IMR-90 (cell line): ENCODE measurements around the gene SHB. TPM values are rescaled to one million over a fixed set of nuclear protein-coding genes. Genes with fewer than 3 reads are reported as not detected.

ENCODE experiments used
- ATAC-seq: fragments of 200-7000 bp; cut with Tn5 transposase; 2 replicates; pipeline ENCODE4 v1.9.1; 2020; ENCODE audit warnings: low read depth, mild to moderate bottlenecking, moderate library complexity
- BruUV-seq: library from RNA; stranded (reverse); fragments of 400-500 nt; replicated peaks from 2 replicates; lab custom pipeline; 2021; lab: Mats Ljungman, UMichigan
- CTCF ChIA-PET: fragments of 300-600 bp; formaldehyde crosslinking; extraction: SDS; loops from one replicate; lab custom pipeline; 2021; ENCODE audit warnings: antibody characterized with exemption; lab: Yijun Ruan, JAX
- POLR2A ChIA-PET: fragments of 300-600 bp; sonication (Branson Sonifier 250); formaldehyde crosslinking; loops from one replicate; lab custom pipeline; 2022; ENCODE audit warnings: antibody characterized with exemption; ENCODE audit not compliant: unreplicated experiment; lab: Charles Lee
- DNase-seq: peaks from one replicate; pipeline ENCODE4 v3.0.0; 2013
- H2AFZ ChIP-seq: replicated peaks from 2 replicates; pipeline ENCODE3; 2013; ENCODE audit warnings: low read length, mild to moderate bottlenecking; ENCODE audit not compliant: poor library complexity
- H2AK5ac ChIP-seq: 2 replicates; pipeline ENCODE4 v1.6.1; 2013; ENCODE audit warnings: low read depth, low read length, inconsistent platforms
- H2AK9ac ChIP-seq: replicated peaks from 2 replicates; pipeline ENCODE3; 2013; ENCODE audit warnings: mild to moderate bottlenecking, low read depth, low read length, moderate library complexity; ENCODE audit not compliant: poor library complexity
- H2BK120ac ChIP-seq: 2 replicates; pipeline ENCODE4 v1.6.1; 2013; ENCODE audit warnings: low read depth, low read length, inconsistent platforms
- H2BK15ac ChIP-seq: 3 replicates; pipeline ENCODE4 v1.6.1; 2013; ENCODE audit warnings: low read depth, low read length, inconsistent platforms
- H2BK20ac ChIP-seq: 2 replicates; pipeline ENCODE4 v1.6.1; 2013; ENCODE audit warnings: low read depth, mild to moderate bottlenecking, inconsistent platforms, low read length, moderate library complexity
- H2BK5ac ChIP-seq: 2 replicates; pipeline ENCODE4 v1.6.1; 2013; ENCODE audit warnings: mild to moderate bottlenecking, low read depth, low read length, inconsistent platforms; ENCODE audit not compliant: poor library complexity, severe bottlenecking
- H3K14ac ChIP-seq: replicated peaks from 2 replicates; pipeline ENCODE4 v1.6.1; 2013; ENCODE audit warnings: low read depth, low read length, inconsistent platforms
- H3K18ac ChIP-seq: 2 replicates; pipeline ENCODE4 v1.6.1; 2013; ENCODE audit warnings: low read depth, low read length, control low read depth
- H3K23ac ChIP-seq: 2 replicates; pipeline ENCODE4 v1.6.1; 2013; ENCODE audit warnings: low read depth, low read length, inconsistent platforms
- H3K27ac ChIP-seq: 2 replicates; pipeline ENCODE4 v1.5.1; 2013; ENCODE audit warnings: mild to moderate bottlenecking, control low read depth, low read length; ENCODE audit not compliant: insufficient read depth
- H3K27me3 ChIP-seq: 2 replicates; pipeline ENCODE4 v1.6.1; 2013; ENCODE audit warnings: low read length; ENCODE audit not compliant: control insufficient read depth, insufficient read depth
- H3K36me3 ChIP-seq: 2 replicates; pipeline ENCODE4 v1.6.1; 2013; ENCODE audit warnings: low read length, mixed read lengths; ENCODE audit not compliant: control insufficient read depth, insufficient read depth
- H3K4ac ChIP-seq: 2 replicates; pipeline ENCODE4 v1.6.1; 2013; ENCODE audit warnings: low read depth, low read length, inconsistent platforms
- H3K4me1 ChIP-seq: 2 replicates; pipeline ENCODE4 v1.6.1; 2013; ENCODE audit warnings: low read length, mixed read lengths; ENCODE audit not compliant: control insufficient read depth, insufficient read depth
- H3K4me2 ChIP-seq: 2 replicates; pipeline ENCODE4 v1.6.1; 2013; ENCODE audit warnings: low read depth, mild to moderate bottlenecking, control low read depth, low read length, moderate library complexity
- H3K4me3 ChIP-seq: 2 replicates; pipeline ENCODE4 v1.5.1; 2013; ENCODE audit warnings: low read depth, mild to moderate bottlenecking, control low read depth, low read length, moderate library complexity; ENCODE audit not compliant: insufficient read depth
- H3K56ac ChIP-seq: 2 replicates; pipeline ENCODE4 v1.6.1; 2013; ENCODE audit warnings: low read length, inconsistent platforms; ENCODE audit not compliant: insufficient read depth; ENCODE audit errors: extremely low read depth
- H3K79me1 ChIP-seq, 2 experiments: 2 replicates each; pipeline ENCODE4 v1.6.1; 2013; ENCODE audit warnings: low read length in 2 of 2, inconsistent platforms in 1 of 2, low read depth in 1 of 2
- H3K9ac ChIP-seq: 2 replicates; pipeline ENCODE4 v1.6.1; 2013; ENCODE audit warnings: low read depth, low read length, control low read depth
- H3K9me1 ChIP-seq: 2 replicates; pipeline ENCODE4 v1.6.1; 2013; ENCODE audit warnings: low read length, inconsistent platforms; ENCODE audit not compliant: insufficient read depth
- H3K9me3 ChIP-seq: 2 replicates; pipeline ENCODE4 v1.6.1; 2013; ENCODE audit warnings: low read length; ENCODE audit not compliant: control insufficient read depth, insufficient read depth
- H4K20me1 ChIP-seq: 2 replicates; pipeline ENCODE4 v1.6.1; 2013; ENCODE audit warnings: low read length, inconsistent platforms; ENCODE audit not compliant: insufficient read depth
- H4K5ac ChIP-seq: 2 replicates; pipeline ENCODE4 v1.6.1; 2013; ENCODE audit warnings: mild to moderate bottlenecking, low read depth, low read length, control low read depth
- H4K8ac ChIP-seq, 2 experiments: 2 replicates each; pipeline ENCODE4 v1.6.1; 2013; ENCODE audit warnings: low read depth in 2 of 2, low read length in 2 of 2, control low read depth in 1 of 2, inconsistent platforms in 1 of 2
- H4K91ac ChIP-seq: 2 replicates; pipeline ENCODE4 v1.6.1; 2013; ENCODE audit warnings: low read depth, low read length, inconsistent platforms; ENCODE audit not compliant: insufficient read depth
- BHLHE40 ChIP-seq: fragments of 150-350 bp; IDR thresholded peaks from 2 replicates; pipeline ENCODE4 v1.6.1; 2016; ENCODE audit warnings: mild to moderate bottlenecking, low read depth, low read length
- CHD1 ChIP-seq: IDR thresholded peaks from 2 replicates; pipeline ENCODE4 v1.6.1; 2012; ENCODE audit warnings: low read depth, low read length, improper control_type of control experiment
- FOS ChIP-seq: fragments of 150-350 bp; IDR thresholded peaks from 2 replicates; pipeline ENCODE4 v1.6.1; 2016; ENCODE audit warnings: low read depth, low read length
- MAFK ChIP-seq: IDR thresholded peaks from 2 replicates; pipeline ENCODE4 v1.6.1; 2012; ENCODE audit warnings: low read depth, low read length, improper control_type of control experiment
- MAZ ChIP-seq: IDR thresholded peaks from 2 replicates; pipeline ENCODE4 v1.6.1; 2012; ENCODE audit warnings: low read depth, mild to moderate bottlenecking, low read length, improper control_type of control experiment, moderate library complexity, borderline replicate concordance
- MXI1 ChIP-seq: IDR thresholded peaks from 2 replicates; pipeline ENCODE4 v1.6.1; 2012; ENCODE audit warnings: low read depth, mild to moderate bottlenecking, low read length, moderate library complexity, borderline replicate concordance
- POLR2A ChIP-seq: IDR thresholded peaks from 2 replicates; pipeline ENCODE4 v1.6.1; 2012; ENCODE audit warnings: mild to moderate bottlenecking, low read depth, low read length
- RCOR1 ChIP-seq: IDR thresholded peaks from 2 replicates; pipeline ENCODE4 v1.6.1; 2012; ENCODE audit warnings: mild to moderate bottlenecking, low read length, improper control_type of control experiment; ENCODE audit not compliant: insufficient replicate concordance
- RFX5 ChIP-seq: IDR thresholded peaks from 2 replicates; pipeline ENCODE4 v1.8.0; 2012; ENCODE audit warnings: low read depth, mild to moderate bottlenecking, low read length, moderate library complexity
- WGBS, 2 experiments: methylation state at CpG; one replicate each; pipeline versions ENCODE4 v1.1.5 to v1.1.7; 2013; ENCODE audit warnings: missing lambda C conversion rate in 2 of 2; ENCODE audit not compliant: insufficient read length in 1 of 2; ENCODE audit errors: extremely low coverage in 2 of 2; 5-methylcytosine and 5-hydroxymethylcytosine counted together
- dilution Hi-C: fragments of 300-500 bp; cut with HindIII; formaldehyde crosslinking; loops from one replicate; pipeline ENCODE4 v1.14.3; 2018; ENCODE audit warnings: low sequenced_read_pairs; ENCODE audit not compliant: unreplicated experiment
- in situ Hi-C: fragments of 300-500 bp; cut with MboI; formaldehyde crosslinking; loops from 3 replicates; pipeline ENCODE4 v1.14.3; 2019; ENCODE audit warnings: low sequenced_read_pairs, inconsistent platforms, mixed read lengths
- intact Hi-C: fragments of 100-400 bp; cut with micrococcal nuclease; formaldehyde crosslinking; loops from 2 replicates; pipeline ENCODE4 v1.10.0; 2022
- polyA plus RNA-seq, 3 experiments: library from polyadenylated mRNA; depleted of rRNA; stranded (reverse); fragments of >200 nt; gene quantifications; 2 replicates each; pipeline ENCODE4 v1.2.3, GENCODE V29; 2012; ENCODE audit warnings: low replicate concordance in 1 of 3
- total RNA-seq: library from RNA; depleted of rRNA; stranded (reverse); fragments of >200 nt; gene quantifications from 2 replicates; pipeline ENCODE4 v1.2.3, GENCODE V29; 2012
- TF ChIP-seq, protein P1 (sequence below): fragments of 150-350 bp; IDR thresholded peaks from 2 replicates; pipeline ENCODE4 v1.6.1; 2016; ENCODE audit warnings: low read depth, mild to moderate bottlenecking, low read length, moderate library complexity, borderline replicate concordance
- TF ChIP-seq, protein P2 (sequence below): conservative IDR thresholded peaks from 2 replicates; pipeline ENCODE4 v1.5.1; 2012; ENCODE audit warnings: mild to moderate bottlenecking, low read depth, low read length, improper control_type of control experiment
- TF ChIP-seq, protein P3 (sequence below): fragments of 150-350 bp; IDR thresholded peaks from 2 replicates; pipeline ENCODE4 v1.6.1; 2017; ENCODE audit warnings: mild to moderate bottlenecking, antibody characterized with exemption, low read length, low read depth

The SHB gene
- total and polyA plus RNA-seq, 2 of the 4 experiments (the other 2 are of a cell fraction): 6.1 to 20.4 TPM

DNA sequence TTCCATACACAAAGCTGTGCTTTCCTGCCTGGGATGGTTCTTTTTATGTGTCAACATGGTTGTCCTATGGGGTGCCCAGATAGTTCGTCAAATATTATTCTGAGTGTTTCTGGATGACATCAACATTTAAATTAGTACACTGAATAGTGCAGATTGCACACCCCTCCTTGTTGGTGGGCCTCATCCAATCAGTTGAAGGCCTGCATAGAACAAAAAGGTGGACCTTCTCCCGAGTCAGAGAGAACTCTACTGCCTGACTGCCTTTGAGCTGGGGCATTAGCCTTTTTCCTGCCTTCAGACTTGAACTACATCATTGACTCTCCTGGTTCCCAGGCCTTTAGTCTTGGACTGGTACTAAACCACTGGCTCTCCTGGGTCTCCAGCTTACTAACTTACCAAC lies 80.4 kb downstream of the SHB start:
- peaks cover 60% of the 10 kb centered on the region for H4K20me1 ChIP-seq
- POLR2A ChIA-PET: no interaction called here
- CTCF ChIA-PET: no interaction called here

More for the DNA sequence above, 80.4 kb downstream of the SHB start:
- Histone ChIP-seq H3K4ac (no peak overlapping the region), H4K5ac (no peak overlapping the region), H4K91ac (no peak overlapping the region), H3K27me3 (no peaks in the 10 kb centered on the region), H2BK5ac (no peak overlapping the region), H3K18ac (no peak overlapping the region), H2AK5ac (no peak overlapping the region), H3K9me1 (peaks cover 59% of the 10 kb centered on the region), H3K9ac (no peak overlapping the region), H2BK120ac (no peak overlapping the region), H2AFZ (no peak overlapping the region), H3K56ac (no peak overlapping the region), H3K14ac (no peak overlapping the region), H3K27ac (no peak overlapping the region), H3K9me3 (no peaks in the 10 kb centered on the region), H3K23ac (no peak overlapping the region), H3K79me1 (peaks cover 51 to 96% of the 10 kb centered on the region in 2 experiments), H2AK9ac (no peak overlapping the region), H3K4me2 (no peak overlapping the region), H3K4me1 (peaks cover 22% of the 10 kb centered on the region), H3K4me3 (no peak overlapping the region), H4K8ac (no peak overlapping the region), H2BK20ac (no peak overlapping the region), H2BK15ac (no peak overlapping the region), H3K36me3 (peaks cover 14% of the 10 kb centered on the region)
- intact Hi-C loops: no loop called here
- ATAC-seq: no peak
- no peak for DNase-seq
- in situ Hi-C loops: no loop called here
- dilution Hi-C loops: no loop called here
- WGBS, 2 experiments: 0% methylated on average over 1 of the region's 2 CpGs; no CpG with 5 or more reads in 1 of the 2 experiments
- BruUV-seq: no TSS peak
- TF ChIP-seq BHLHE40: no peak
- TF ChIP-seq, protein P1, sequence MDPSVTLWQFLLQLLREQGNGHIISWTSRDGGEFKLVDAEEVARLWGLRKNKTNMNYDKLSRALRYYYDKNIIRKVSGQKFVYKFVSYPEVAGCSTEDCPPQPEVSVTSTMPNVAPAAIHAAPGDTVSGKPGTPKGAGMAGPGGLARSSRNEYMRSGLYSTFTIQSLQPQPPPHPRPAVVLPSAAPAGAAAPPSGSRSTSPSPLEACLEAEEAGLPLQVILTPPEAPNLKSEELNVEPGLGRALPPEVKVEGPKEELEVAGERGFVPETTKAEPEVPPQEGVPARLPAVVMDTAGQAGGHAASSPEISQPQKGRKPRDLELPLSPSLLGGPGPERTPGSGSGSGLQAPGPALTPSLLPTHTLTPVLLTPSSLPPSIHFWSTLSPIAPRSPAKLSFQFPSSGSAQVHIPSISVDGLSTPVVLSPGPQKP: no peak
- no peak for TF ChIP-seq POLR2A
- no peak for TF ChIP-seq MXI1
- TF ChIP-seq RCOR1: no peak
- TF ChIP-seq MAFK: no peak
- no peak for TF ChIP-seq RFX5
- TF ChIP-seq MAZ: no peak
- TF ChIP-seq CHD1: no peak
- TF ChIP-seq, protein P2, sequence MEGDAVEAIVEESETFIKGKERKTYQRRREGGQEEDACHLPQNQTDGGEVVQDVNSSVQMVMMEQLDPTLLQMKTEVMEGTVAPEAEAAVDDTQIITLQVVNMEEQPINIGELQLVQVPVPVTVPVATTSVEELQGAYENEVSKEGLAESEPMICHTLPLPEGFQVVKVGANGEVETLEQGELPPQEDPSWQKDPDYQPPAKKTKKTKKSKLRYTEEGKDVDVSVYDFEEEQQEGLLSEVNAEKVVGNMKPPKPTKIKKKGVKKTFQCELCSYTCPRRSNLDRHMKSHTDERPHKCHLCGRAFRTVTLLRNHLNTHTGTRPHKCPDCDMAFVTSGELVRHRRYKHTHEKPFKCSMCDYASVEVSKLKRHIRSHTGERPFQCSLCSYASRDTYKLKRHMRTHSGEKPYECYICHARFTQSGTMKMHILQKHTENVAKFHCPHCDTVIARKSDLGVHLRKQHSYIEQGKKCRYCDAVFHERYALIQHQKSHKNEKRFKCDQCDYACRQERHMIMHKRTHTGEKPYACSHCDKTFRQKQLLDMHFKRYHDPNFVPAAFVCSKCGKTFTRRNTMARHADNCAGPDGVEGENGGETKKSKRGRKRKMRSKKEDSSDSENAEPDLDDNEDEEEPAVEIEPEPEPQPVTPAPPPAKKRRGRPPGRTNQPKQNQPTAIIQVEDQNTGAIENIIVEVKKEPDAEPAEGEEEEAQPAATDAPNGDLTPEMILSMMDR: no peak
- TF ChIP-seq FOS: no peak
- TF ChIP-seq, protein P3, sequence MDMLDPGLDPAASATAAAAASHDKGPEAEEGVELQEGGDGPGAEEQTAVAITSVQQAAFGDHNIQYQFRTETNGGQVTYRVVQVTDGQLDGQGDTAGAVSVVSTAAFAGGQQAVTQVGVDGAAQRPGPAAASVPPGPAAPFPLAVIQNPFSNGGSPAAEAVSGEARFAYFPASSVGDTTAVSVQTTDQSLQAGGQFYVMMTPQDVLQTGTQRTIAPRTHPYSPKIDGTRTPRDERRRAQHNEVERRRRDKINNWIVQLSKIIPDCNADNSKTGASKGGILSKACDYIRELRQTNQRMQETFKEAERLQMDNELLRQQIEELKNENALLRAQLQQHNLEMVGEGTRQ: no peak
